GM15510 (cell line): ENCODE data around the gene PNKD.

Experiments
- POLR2A ChIP-seq: IDR thresholded peaks from 3 replicates; pipeline ENCODE4 v1.6.1; 2011; ENCODE audit warnings: borderline replicate concordance; ENCODE audit not compliant: insufficient read length; ENCODE audit errors: extremely low read depth

Gene PNKD

GRCh38 chr2:218245214-218245613 lies 25.1 kb upstream of the PNKD start:
- TF ChIP-seq POLR2A = no peak

- TF ChIP-seq POLR2A = no peak
These were observed 20.6 kb upstream of the PNKD start for GRCh38 chr2:218249691-218250090.

- no peak for TF ChIP-seq POLR2A
These were observed 17.6 kb upstream of the PNKD start for GRCh38 chr2:218252509-218253231.

GRCh38 chr2:218253232-218253625 lies 17.1 kb upstream of the PNKD start:
- TF ChIP-seq POLR2A = no peak

GRCh38 chr2:218255446-218255845 lies 14.9 kb upstream of the PNKD start:
- TF ChIP-seq POLR2A = no peak

GRCh38 chr2:218256612-218257350 lies 13.5 kb upstream of the PNKD start:
- peak; percentile 32 for TF ChIP-seq POLR2A

- no peak for TF ChIP-seq POLR2A
These were observed 12.8 kb upstream of the PNKD start for GRCh38 chr2:218257390-218257981.

GRCh38 chr2:218259099-218259961 lies 11.0 kb upstream of the PNKD start:
- no peak for TF ChIP-seq POLR2A

GRCh38 chr2:218260166-218260565 lies 10.2 kb upstream of the PNKD start:
- TF ChIP-seq POLR2A = no peak

GRCh38 chr2:218260742-218261422 lies 9.4 kb upstream of the PNKD start, which contains the start of gene GPBAR1:
TSS of gene GPBAR1 (plus strand) at chr2:218261015. CDS start at chr2:218262725, 1,710 bp downstream.
- TF ChIP-seq POLR2A = no peak

GRCh38 chr2:218261423-218262236 lies 8.7 kb upstream of the PNKD start:
- TF ChIP-seq POLR2A = no peak

GRCh38 chr2:218262237-218262600 lies 8.1 kb upstream of the PNKD start:
- TF ChIP-seq POLR2A = no peak

- no peak for TF ChIP-seq POLR2A
These were observed 7.4 kb upstream of the PNKD start for GRCh38 chr2:218262631-218263586.
